Heart left ventricle (tissue), 16 donors: ENCODE data around the gene SPTLC2. TPM values are rescaled to one million over a fixed set of nuclear protein-coding genes. Genes with fewer than 3 reads are reported as not detected.

Experiments
- ATAC-seq, 4 donors: fragments of 200-7000 bp; cut with Tn5 transposase; one replicate each; pipeline ENCODE4 v1.9.1; 2020 to 2022; ENCODE audit warnings: moderate library complexity in 4 of 4, mild to moderate bottlenecking in 3 of 4, moderate number of reproducible peaks in 1 of 4
- DNase-seq, 5 donors: peaks; one replicate each; pipeline ENCODE4 v3.0.0-alpha.2; 2020
- H3K27ac ChIP-seq, 12 donors: fragments of 200-600 bp; sonication (generic) in 4 of 12; one replicate each; pipeline versions ENCODE4 v1.5.0 to v1.8.0; 2016 to 2022; ENCODE audit warnings: mild to moderate bottlenecking in 2 of 12
- H3K27me3 ChIP-seq, 9 donors: fragments of 200-600 bp; sonication (generic) in 2 of 9; one replicate each; pipeline versions ENCODE4 v1.5.1 to v1.8.0; 2016 to 2022; ENCODE audit warnings: mild to moderate bottlenecking in 3 of 9
- H3K36me3 ChIP-seq, 9 donors: fragments of 200-600 bp; sonication (generic) in 2 of 9; one replicate each; pipeline versions ENCODE4 v1.5.0 to v1.8.0; 2018 to 2022; ENCODE audit warnings: mild to moderate bottlenecking in 2 of 9
- H3K4me1 ChIP-seq, 12 donors: fragments of 200-600 bp; sonication (generic) in 4 of 12; one replicate each; pipeline versions ENCODE4 v1.5.0 to v1.8.0; 2016 to 2022; ENCODE audit warnings: mild to moderate bottlenecking in 3 of 12
- H3K4me3 ChIP-seq, 12 donors: fragments of 200-600 bp; sonication (generic) in 4 of 12; one replicate each; pipeline versions ENCODE4 v1.5.0 to v1.8.0; 2017 to 2022; ENCODE audit warnings: mild to moderate bottlenecking in 9 of 12, moderate library complexity in 4 of 12
- H3K9me3 ChIP-seq, 12 donors: fragments of 200-600 bp; sonication (generic) in 4 of 12; one replicate each; pipeline versions ENCODE4 v1.5.0 to v1.8.0; 2016 to 2022; ENCODE audit warnings: mild to moderate bottlenecking in 1 of 12
- CTCF ChIP-seq, 12 donors: fragments of 200-600 bp; sonication (generic) in 4 of 12; IDR thresholded peaks; one replicate each; pipeline versions ENCODE4 v1.5.0 to v1.8.0; 2018 to 2022; ENCODE audit warnings: antibody characterized with exemption in 12 of 12, mild to moderate bottlenecking in 5 of 12
- POLR2A ChIP-seq, 2 donors: fragments of 450-650 bp; IDR thresholded peaks; one replicate each; pipeline ENCODE4 v1.6.1; 2017; ENCODE audit warnings: antibody characterized with exemption in 2 of 2, mild to moderate bottlenecking in 2 of 2, moderate library complexity in 2 of 2
- WGBS, 4 donors: extraction: QIAGEN DNeasy Blood & Tissue Kit in 2 of 4; methylation state at CpG; one replicate each; pipeline versions ENCODE4 v1.1.5 to v1.1.7; 2013 to 2018; 5-methylcytosine and 5-hydroxymethylcytosine counted together
- intact Hi-C, 10 donors: fragments of 100-400 bp; cut with DNase I; formaldehyde crosslinking; loops; one replicate each; pipeline versions ENCODE4 v1.11.1 to v1.14.2; 2022
- polyA plus RNA-seq, 2 donors: library from polyadenylated mRNA; stranded (reverse); fragments of 200-250 nt; gene quantifications; one replicate each; pipeline ENCODE4 v1.2.3, GENCODE V29; 2013
- total RNA-seq, 9 donors: library from RNA; depleted of rRNA in 2 of 9; stranded (reverse); fragments of >200 nt in 2 of 9; fragmentation: NEBNext Ultra II Directional in 3 of 9; extraction: Animal tissue kit (Norgen Biotek cat#: 25700) in 3 of 9; gene quantifications; one replicate each; pipeline versions ENCODE4 v1.1.0 to v1.2.4, GENCODE V29; 2016 to 2023
- donor health status: ischemic (EF 13 %, LVEDD 7.1; RV severe dilation, severe dysfunction).
- donor health status: healthy with polysubstance abuse.
- donor health status: DM: no; HTN: yes; CAD: no.
- donor health status: DM: no; HTN: no; CAD: no.
- donor health status: ischemic (EF 25% LVEDD 6.9; RV normal size, moderate dysfunction).
- donor health status: ischemic (EF 25% LVEDD 5.7; RV mildly dilated, moderate dysfunction).
- donor health status: healthy.
- donor health status: DM: yes; HTN: yes; CAD: no.
- donor health status: ischemic (EF 35%, LVEDD 5.7; RV mildly dilated, moderate dysfunction).
- donor health status: nonischemic (EF 11% LVEDD 7.7; RV severe dilation, severe dysfunction).
- donor health status: DM: yes; HTN: yes; CAD: no.
- donor health status: PGD.
- donor health status: ischemic (EF 29% LVEDD 5.4; RV normal size, mild dysfunction).
- donor health status: nonischemic (EF 23%, LVEDD 6.1; RV moderate dilation, normal function).

SPTLC2 gene
- total and polyA plus RNA-seq, 11 donors = 3.8 to 25.2 (median 11.2) TPM

- no peak for ATAC-seq
- H3K36me3 ChIP-seq = peaks cover 0 to 89% (median 75%) of the 10 kb centered on the region in 9 donors
- intact Hi-C loops = no loop called here
These were observed 100.3 kb downstream of the SPTLC2 start for GRCh38 chr14:77516126-77516525.

GRCh38 chr14:77511486-77512162 lies 104.8 kb downstream of the SPTLC2 start:
- Histone ChIP-seq H3K27ac (no peak overlapping the region), H3K4me1 (no peaks in the 10 kb centered on the region), H3K9me3 (no peaks in the 10 kb centered on the region), H3K4me3 (no peak overlapping the region), H3K27me3 (no peaks in the 10 kb centered on the region), H3K36me3 (peaks cover 0 to 90% (median 74%) of the 10 kb centered on the region in 9 donors)
- TF ChIP-seq POLR2A (IDR thresholded peaks at IDR 0.05) (no peak), CTCF (IDR thresholded peaks at IDR 0.05) (no peak)
- intact Hi-C loops = no loop called here
- ATAC-seq = no peak
- 91 to 94% (median 94%) methylated on average over 8 of the region's 8 CpGs for WGBS, 4 donors
- no peak for DNase-seq

More at GRCh38 chr14:77516126-77516525, 100.3 kb downstream of the SPTLC2 start:
- no peak for DNase-seq
- no peaks in the 10 kb centered on the region for H3K9me3 ChIP-seq
- no peak overlapping the region for H3K4me3 ChIP-seq
- TF ChIP-seq CTCF (IDR thresholded peaks at IDR 0.05) (no peak), POLR2A (IDR thresholded peaks at IDR 0.05) (no peak)
- no peak overlapping the region for H3K27ac ChIP-seq
- H3K4me1 ChIP-seq = no peaks in the 10 kb centered on the region
- H3K27me3 ChIP-seq = no peaks in the 10 kb centered on the region

GRCh38 chr14:77509366-77509765 lies 107.1 kb downstream of the SPTLC2 start:
- TF ChIP-seq POLR2A (IDR thresholded peaks at IDR 0.05) = no peak
- no peak for TF ChIP-seq CTCF (IDR thresholded peaks at IDR 0.05)
- H3K27me3 ChIP-seq = no peaks in the 10 kb centered on the region
- DNase-seq (no peak), ATAC-seq (no peak)
- peaks cover 0 to 69% (median 55%) of the 10 kb centered on the region in 9 donors for H3K36me3 ChIP-seq
- no peak overlapping the region for H3K27ac ChIP-seq
- H3K9me3 ChIP-seq = no peaks in the 10 kb centered on the region
- intact Hi-C loops = no loop called here
- WGBS, 4 donors = 93 to 97% (median 95%) methylated on average over 4 of the region's 4 CpGs
- no peaks in the 10 kb centered on the region for H3K4me1 ChIP-seq
- H3K4me3 ChIP-seq = no peak overlapping the region

- no peak for TF ChIP-seq POLR2A (IDR thresholded peaks at IDR 0.05)
- TF ChIP-seq CTCF (IDR thresholded peaks at IDR 0.05) = no peak
- H3K36me3 ChIP-seq = peaks cover 0 to 64% (median 52%) of the 10 kb centered on the region in 9 donors
- ATAC-seq = no peak
- H3K27ac ChIP-seq = no peak overlapping the region
- H3K4me3 ChIP-seq = no peak overlapping the region
- no peaks in the 10 kb centered on the region for H3K4me1 ChIP-seq
- WGBS, 4 donors = 92 to 98% (median 97%) methylated on average over 3 of the region's 3 CpGs
- H3K9me3 ChIP-seq = peaks cover 0 to 4% (median 0%) of the 10 kb centered on the region in 12 donors
- no peak for DNase-seq
- intact Hi-C loops = no loop called here
- no peaks in the 10 kb centered on the region for H3K27me3 ChIP-seq
These were observed 107.6 kb downstream of the SPTLC2 start for GRCh38 chr14:77508876-77509275.
